ENCODE results near the gene RBM15B.
"Not testable (repeated sequence)": the region's sequence is repeated elsewhere in the genome, so short reads cannot be mapped to it uniquely, and the experiment has no call there.

RBM15B gene

DNA sequence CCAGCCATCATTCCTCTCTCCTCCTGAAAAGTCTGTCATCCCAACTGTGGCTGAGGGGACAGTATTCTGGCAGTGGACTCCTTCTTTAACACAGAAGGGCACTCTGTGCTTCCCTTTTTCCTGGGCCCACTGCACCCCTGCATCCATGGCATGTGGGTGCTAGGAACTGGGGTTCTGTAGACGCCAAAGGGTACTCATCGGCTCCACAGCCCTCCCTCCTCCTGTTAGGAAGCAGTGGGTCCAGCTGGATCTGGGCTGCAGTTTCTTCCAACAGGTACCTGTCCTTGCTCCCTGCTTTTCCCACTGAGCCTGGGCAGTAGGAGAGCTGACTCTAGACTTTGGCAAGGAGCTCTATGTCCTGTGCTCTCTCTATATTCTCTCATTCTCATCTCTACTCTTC is 12.4 kb upstream of the RBM15B start:
- DNase-seq: no peak

DNA sequence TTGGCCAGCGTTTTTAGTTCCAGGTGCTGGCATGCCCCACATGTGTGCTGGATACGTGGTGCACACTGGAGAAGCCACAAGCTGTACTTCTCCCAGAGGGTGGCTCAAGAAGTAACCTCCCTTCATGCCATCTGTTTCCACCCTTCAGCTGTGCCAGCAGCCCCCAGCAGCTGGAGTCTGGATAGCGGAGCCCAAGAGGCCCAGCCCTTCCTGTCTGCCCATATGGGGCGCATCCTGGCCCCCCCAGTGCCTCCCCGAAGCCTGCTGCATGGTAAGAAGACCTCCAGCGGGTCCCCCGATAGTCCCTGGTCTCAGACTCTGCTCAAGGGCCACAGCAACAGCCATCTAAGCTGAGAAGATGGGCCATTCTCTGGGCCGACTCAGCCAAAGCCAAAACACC is 11.8 kb upstream of the RBM15B start:
- no peak for DNase-seq

DNA sequence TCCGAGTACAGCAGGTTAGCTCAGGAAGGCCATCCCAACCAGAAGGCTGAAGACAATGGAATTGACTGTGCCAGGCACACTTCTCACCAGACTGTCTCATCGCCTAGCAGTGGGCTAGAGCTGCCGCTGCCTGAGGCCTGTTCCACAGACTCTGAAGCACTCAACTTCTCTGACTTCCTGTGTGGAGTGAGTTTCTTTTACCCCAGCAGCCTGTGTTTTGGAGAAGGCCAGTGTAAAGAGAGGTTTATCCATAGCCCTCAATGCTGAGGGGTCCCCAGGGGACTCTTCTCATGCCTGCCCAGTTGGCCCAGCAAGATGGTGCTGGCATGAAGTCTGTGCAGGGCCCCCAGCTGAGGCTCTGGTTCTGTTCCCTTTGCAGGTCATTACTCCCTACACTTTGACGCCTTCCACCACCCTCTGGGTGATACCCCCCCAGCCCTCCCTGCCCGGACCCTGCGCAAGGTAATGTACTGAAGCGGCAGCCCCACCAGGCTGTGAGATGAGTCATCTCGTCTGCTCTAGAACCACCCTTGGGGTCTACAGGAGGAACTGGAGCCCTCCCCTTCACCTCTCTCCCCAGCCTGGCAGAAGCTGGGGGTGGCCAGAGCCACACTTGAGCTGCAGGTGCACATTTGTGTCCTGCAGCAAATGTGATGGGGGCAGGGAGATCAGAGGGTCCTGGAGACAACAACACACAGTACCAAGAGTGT is 11.2 kb upstream of the RBM15B start:
- no peak for DNase-seq

DNA sequence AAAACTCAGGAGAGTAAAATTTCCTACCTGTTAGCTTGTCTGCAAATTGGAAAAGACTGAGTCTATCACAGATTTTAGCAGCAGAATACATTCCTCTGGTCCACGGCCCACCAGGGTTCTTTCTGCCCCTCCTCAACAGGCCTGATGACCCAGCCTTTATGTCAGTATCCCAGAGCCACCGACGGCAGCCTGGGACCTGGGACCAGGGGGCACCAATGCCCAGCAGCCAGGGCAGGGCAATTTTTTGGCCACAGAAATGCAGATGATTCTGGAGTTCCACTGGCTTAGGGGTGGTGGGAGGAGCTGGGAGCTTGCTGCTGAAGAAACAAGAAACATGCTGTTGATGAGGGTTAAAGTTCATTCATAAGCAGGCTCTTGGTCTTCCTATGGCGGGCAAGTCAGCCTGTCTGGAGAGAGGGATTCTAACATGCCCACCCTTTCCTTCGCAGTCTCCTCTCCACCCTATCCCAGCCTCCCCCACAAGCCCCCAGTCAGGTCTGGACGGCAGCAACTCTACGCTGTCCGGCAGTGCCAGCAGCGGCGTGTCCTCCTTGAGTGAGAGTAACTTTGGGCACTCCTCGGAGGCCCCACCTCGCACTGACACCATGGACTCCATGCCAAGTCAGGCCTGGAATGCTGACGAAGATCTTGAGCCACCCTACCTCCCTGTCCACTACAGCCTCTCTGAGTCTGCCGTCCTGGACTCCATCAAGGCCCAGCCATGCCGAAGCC is 10.3 kb upstream of the RBM15B start:
- no peak for DNase-seq

DNA sequence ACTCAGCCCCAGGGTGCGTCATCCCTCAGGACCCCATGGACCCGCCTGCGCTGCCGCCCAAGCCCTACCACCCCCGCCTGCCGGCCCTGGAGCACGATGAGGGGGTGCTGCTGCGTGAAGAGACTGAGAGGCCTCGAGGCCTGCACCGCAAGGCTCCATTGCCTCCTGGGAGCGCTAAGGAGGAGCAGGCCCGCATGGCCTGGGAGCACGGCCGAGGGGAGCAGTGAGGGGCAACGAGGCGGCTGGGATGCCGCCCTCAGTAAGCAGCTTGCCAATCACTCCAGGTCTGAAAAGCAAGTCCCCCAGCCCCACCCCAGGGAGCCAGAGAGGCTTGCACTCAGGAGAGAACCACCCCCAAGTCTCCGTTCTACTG is 9.8 kb upstream of the RBM15B start:
- no peak for DNase-seq

DNA sequence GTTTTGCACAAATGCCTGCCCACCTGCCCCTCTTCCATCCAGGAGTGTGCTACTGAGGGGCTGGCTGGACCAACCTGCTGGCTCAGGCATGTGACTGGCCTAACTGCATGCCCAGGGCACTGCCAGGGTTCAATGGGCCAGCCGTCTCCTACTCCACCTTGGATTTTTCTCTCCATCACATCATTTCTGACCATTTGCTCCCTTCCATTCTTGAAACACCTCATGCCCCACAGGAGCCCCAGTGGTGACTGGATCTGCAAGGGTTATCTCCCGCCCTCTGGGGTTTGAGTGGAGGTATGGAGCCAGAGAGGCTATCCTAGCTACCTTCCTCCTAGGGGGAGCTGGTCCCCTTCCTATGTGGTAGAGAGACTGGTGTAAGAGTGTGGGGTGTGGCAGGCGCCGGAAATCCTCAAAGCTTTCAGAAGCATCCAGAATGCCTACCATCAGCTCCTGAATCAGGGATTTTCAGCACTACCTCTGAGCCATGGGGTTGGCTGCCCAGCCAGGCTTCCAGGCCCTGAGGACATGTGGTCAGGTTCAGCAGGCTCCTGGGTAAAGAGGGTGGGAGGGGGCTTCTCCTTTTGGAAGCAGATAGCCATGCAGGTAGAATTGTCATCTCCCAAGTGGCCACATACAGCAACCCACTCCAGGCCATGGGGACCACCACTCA is 8.9 kb upstream of the RBM15B start:
- no peak for DNase-seq

DNA sequence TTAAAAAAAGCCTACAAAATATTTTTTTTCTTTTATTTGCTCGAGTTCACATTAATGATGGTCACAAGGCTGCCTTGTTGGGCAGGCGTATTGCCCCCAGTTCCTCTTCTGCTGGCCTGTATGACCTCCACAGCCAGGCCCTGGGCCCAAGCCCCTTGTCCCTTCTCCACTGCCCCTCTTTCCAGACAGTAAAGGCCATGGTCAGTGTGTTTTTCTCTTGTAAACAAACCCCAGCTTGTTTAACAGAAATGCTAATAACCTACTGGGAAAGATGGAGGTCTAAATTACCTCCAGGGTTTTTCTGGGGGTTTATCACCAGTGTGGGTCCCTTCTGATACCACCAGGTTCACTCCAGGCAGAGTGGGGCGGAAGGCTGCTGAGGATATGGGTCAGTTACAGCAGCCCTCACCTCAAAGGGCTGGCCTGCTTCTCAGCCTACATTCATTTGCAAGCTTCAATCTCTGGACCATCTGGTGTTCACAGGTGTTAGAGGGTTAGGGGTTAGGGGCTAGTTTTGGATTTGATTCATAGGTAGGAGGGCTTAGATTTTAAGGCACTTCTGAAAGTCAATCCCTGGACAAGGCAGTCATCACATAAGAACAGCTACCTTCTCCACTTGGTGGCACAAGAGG is 8.0 kb upstream of the RBM15B start:
- no peak for DNase-seq

DNA sequence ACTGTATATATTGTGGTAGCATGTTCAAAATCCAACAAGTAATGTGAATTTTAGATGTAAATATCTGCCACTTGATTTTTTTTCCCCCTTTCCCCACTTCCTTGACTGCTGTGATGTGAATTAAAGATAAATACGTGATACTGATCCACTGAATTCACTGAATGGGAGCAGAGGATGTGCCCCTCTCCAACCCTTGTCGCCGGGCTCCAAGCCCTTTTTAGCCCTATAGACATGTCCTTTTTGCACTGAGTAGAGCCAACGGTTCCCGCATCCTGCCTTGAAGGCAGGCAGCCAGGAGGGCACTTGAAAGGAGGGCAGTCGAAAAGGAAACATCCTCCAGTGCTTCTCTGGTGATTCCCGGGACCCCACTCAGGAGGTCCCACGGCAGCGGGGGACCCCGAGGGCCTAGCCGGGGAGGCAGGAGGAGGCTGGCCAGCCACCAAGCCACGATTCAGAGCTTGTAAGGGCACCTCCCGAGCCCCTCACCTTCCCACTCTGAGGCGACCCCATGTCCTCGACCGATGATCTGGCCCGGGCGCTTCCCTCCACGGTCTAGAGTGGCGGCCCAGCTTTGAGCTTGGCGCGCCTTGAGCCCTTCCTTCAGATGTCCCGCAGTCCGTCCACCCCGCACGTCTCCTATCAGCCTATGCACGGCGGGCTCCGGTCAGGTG is 6.9 kb upstream of the RBM15B start:
- DNase-seq: no peak

DNA sequence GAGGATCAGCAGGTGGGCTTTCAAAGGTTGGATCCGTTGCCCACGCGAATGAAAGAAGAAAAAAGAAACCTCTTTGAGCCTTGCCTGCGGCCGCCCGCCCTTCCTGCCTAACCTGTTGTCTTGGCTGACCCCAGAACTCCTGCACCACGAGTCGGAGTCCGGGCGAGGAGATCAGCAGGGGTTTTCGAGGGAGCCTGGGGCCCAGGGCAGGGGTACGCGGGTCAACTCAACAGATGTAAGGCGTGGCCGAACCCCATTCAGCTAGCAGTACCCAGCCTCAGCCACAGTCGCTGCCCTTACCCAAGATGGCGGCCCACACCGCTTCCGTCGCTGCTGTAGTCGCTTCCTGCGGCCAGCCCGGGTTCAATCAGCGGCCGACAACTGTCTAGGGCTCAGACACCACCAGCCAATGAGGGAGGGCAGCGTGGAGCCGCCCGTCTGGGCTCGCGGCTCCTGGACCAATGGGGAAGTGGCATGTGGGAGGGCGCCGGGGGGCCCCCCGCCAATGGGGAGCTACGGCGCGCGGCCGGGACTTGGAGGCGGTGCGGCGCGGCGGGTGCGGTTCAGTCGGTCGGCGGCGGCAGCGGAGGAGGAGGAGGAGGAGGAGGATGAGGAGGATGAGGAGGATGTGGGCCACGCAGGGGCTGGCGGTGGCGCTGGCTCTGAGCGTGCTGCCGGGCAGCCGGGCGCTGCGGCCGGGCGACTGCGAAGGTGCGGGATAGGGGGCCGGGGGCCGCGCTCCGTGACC is 6.2 kb upstream of the RBM15B start, which contains the start of gene MANF:
Gene MANF, plus strand, starts transcription at position 566 of the 748 bp plus-strand sequence. Its CDS starts 52 bp downstream, at position 618.
- DNase-seq: peak; percentile 90 to 96 (median 93)

DNA sequence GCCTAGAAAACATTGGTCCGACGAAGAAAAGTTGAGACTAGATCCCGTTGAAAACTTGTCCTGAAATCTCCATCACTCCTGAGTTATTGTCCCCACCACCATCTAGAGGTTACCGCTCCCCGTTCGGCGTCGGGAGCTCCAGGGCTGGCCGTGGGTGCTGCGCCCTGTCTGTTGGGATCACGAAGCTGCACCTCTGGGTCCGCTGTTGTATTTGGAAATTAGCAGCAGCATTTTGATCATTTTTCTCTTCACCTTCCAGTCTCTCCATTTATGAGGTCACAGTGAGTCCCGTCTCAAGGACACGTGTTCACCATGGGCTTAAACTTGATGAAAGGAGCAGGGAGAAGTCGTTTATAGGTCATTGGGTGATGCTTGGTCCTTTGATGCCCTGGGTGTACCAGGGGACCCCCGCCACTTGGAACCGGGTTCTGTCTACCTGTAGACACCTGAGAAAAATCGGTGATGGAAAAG is 5.4 kb upstream of the RBM15B start:
- DNase-seq: no peak

DNA sequence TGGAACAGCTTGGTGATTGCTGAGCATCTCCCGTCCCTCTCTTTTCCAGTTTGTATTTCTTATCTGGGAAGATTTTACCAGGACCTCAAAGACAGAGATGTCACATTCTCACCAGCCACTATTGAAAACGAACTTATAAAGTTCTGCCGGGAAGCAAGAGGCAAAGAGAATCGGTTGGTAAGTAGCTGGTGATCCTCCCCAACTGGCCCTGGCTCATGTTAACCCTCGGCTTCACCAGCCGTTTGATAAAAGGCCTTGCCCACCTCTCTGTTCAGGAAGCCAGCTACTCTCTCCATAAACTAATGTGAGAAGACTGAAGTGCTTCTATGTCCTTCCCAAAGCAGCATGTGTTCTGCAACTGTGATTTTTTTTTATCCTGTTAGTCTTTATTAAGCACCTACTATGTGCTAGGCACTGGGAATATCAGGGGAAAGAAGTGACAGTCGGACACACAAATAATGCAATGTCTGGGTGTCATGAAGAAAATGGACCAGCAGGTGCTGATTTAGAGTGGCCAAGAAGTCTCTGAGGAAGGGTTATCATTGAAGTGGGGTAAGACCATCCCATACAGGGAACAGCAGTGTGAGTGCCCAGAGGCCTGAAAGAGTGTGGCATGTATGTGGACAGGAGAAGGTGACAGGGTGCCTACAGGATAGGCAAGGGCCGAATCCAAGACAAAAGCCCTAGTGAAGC is 4.8 kb upstream of the RBM15B start:
- no peak for DNase-seq

DNA sequence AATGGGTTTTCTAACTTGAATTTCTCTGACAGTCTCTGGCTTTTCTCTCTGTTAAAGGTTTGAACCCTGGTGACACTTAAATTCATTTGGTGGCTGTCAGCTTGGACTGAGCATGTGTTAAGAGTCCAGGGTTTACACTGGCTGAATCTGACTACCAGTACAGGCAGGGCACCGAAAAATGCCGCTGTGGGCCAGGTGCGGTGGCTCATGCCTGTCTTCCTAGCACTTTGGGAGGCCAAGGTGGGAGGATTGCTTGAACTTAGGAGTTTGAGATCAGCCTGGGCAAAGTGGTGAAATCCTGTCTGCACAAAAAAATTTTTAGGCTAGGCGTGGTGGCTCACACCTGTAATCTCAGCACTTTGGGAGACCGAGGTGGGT is 4.2 kb upstream of the RBM15B start:
- DNase-seq: no peak

DNA sequence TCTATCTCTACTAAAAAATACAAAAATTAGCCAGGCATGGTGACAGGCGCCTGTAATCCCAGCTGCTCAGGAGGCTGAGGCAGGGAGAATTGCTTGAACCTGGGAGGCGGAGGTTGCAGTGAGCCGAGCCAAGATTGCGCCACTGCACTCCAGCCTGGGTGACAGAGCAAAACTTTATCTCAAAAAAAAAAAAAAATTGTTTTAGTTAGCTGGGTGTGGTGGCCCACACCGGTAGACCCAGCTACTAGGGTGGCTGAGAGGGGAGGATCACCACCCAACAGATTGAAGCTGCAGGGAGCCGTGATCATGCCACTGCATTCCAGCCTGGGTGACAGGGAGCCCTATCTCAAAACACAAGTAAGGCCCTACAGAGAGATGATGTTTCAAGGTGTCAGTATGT is 3.8 kb upstream of the RBM15B start:
- DNase-seq: not testable (repeated sequence)

DNA sequence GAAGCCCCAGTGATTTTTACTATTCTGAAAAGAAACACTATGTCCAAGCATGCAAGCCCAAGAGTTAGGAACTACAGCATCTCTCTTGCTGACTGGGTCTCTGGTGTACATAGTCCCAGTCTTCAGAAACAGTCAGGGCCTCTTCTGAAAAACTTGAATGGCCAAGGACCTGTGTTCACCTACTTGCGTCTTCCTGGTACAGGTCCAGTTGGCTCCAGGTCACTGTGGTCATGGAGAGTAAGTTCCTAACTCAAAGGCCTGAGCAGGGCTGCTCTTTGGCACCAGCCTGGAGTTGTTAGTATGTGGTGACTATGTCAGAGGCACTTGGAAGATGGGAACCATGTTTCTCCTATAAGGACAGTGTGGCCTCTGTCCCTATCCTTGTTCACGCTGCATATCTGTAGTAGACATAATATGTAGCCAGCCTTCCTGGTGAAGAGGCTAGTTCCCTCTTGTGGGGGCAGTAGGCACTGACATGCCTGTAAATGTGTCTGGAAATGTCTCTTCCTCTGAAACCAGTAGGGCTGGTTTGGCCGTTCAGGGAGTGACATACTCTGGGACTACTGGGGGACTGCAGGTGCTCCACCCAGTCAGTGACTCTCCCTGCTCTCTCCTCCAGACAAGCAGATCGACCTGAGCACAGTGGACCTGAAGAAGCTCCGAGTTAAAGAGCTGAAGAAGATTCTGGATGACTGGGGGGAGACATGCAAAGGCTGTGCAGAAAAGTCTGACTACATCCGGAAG is 2.6 kb upstream of the RBM15B start:
- DNase-seq: no peak

DNA sequence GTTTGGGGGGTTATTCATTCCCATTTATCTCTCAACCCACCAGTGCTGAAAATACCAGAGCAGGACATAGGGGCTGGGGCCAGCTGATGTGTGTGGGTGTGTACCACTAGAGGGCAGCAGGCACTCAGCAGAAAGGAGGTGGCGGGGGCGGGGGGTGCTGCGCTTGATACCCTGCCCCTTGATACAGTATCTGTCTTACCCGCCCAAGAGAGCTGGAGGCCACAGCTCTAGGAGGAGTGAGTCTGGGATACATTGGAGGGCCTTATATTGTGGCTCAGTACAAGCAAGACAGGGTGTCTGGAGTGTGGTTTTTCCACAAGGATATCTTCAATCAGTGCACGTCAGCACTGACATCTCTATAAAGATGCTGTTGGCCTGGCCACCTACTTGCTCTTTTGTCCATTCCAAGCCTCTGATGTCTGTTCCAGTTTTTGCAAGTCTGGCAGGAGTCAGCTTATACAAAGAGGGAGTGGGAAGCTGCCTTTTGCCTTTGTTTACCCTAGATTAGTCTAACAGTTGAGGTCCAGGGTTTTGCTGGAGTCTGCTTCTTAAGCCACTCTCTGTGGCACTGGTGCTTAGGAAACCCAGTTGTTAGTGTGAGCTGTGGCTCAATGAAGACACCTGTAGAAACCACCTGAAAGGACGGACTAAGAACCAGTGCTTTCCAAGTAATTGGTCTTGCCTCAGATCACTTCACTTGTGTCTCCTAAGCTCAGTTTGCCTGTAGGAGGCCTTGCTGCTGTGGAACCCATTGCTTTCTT is 1.5 kb upstream of the RBM15B start:
- peak in 2 of 4 experiments; percentile 16 to 31 for DNase-seq

DNA sequence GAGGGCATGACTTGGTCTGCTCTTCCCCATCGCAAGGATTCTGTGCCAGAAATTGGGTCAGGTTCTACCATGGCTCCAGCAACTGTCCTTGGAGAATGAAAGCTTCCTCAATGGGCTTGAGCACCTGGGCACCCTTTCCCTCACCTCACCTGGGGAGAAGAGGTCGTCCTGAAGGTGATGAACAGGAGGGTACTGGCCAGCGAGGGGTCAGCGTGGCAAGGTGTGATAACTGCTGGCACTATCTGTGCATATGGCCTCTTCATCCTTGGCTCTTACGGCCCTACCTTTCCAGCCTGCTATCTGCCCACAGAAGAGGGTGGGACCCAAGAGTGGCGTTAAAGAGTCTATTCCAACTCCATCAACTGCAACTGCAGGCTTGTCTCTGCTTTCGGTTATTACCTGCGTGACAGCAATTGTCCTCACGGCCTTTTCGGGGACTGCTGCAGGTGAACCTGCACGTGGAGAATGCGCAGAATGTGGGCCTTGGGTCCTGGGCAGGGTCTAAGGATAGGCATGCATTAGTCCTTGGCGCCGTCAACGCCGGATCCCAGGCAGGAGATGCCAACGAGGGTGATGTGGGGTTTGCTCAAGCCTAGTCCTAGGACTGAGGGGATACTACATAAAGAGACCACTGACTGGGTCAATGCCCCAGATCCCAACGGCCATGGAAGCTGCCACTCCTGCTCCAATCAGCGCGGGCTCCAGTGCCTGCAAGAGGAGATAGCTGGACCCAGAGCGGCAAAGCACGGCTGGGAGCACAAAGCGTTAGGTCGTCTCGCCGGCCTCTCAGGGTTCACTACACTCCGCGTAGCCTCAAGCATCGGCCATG is 625 bp upstream of the RBM15B start:
- DNase-seq: no peak

DNA sequence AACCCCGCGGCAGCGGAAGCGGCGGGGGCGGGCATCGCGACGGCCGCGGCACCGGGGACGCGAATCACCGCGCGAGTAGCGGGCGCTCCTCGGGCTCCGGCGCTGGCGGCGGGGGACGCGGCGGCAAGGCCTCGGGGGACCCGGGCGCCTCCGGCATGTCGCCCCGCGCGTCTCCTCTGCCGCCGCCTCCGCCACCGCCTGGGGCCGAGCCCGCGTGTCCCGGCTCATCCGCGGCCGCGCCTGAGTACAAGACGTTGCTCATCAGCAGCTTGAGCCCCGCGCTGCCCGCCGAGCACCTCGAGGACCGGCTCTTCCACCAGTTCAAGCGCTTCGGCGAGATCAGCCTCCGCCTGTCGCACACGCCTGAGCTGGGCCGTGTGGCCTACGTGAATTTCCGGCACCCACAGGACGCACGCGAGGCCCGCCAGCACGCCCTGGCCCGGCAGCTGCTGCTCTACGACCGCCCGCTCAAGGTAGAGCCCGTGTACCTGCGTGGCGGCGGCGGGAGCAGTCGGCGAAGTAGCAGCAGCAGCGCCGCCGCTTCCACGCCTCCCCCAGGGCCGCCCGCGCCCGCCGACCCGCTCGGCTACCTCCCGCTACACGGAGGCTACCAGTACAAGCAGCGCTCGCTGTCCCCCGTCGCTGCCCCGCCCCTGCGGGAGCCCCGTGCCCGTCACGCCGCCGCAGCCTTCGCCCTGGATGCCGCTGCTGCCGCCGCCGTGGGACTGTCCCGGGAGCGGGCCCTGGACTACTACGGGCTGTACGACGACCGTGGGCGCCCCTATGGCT is 675 bp downstream of the RBM15B start:
- peak in 2 of 4 experiments; percentile 36 to 48 for DNase-seq
